ENCODE data around the gene PRRX2.

PRRX2 gene

GRCh38 chr9:129637673-129638439 lies 27.6 kb upstream of the PRRX2 start:
- Histone ChIP-seq H2BK120ac (ENCODE audit: low read depth, low read length) (no peak overlapping the region), H3K4me2 (ENCODE audit: low read length) (no peak overlapping the region), H3K27ac (ENCODE audit: low read depth, low read length) (no peak overlapping the region), H3K79me2 (ENCODE audit: control insufficient read depth, insufficient read depth, low read length) (peaks cover 23% of the 10 kb centered on the region), H3K4me3 (ENCODE audit: low read length) (no peak overlapping the region), H3K27me3 (ENCODE audit: insufficient read depth, low read length, poor library complexity) (no peaks in the 10 kb centered on the region), H3K79me1 (ENCODE audit: low read length) (peaks cover 23% of the 10 kb centered on the region), H4K8ac (ENCODE audit: low read depth, low read length) (no peak overlapping the region), H2BK5ac (ENCODE audit: low read length) (no peak overlapping the region), H3K23ac (ENCODE audit: low read length) (no peak overlapping the region), H3K9ac (ENCODE audit: low read length) (no peak overlapping the region), H2AK5ac (ENCODE audit: low read length) (no peak overlapping the region), H3K18ac (ENCODE audit: low read length) (no peak overlapping the region), H3K4ac (ENCODE audit: low read depth, low read length) (no peak overlapping the region), H3K56ac (ENCODE audit: low read length) (no peak overlapping the region), H4K5ac (ENCODE audit: low read length) (no peak overlapping the region), H3K36me3 (ENCODE audit: control insufficient read depth, insufficient read depth, low read length) (peaks cover 17% of the 10 kb centered on the region), H3K4me1 (ENCODE audit: control insufficient read depth, low read depth, low read length) (peaks cover 3% of the 10 kb centered on the region), H2BK15ac (replicated peaks; ENCODE audit: low read depth) (no peak overlapping the region)
- WGBS (ENCODE audit: extremely low coverage, insufficient coverage, low lambda C conversion rate), result no CpG with 5 or more reads among the region's 29 CpGs
- no peak for DNase-seq

- Histone ChIP-seq H3K79me1 (ENCODE audit: low read length) (peaks cover 15% of the 10 kb centered on the region), H4K8ac (ENCODE audit: low read depth, low read length) (no peak overlapping the region), H4K5ac (ENCODE audit: low read length) (no peak overlapping the region), H2BK5ac (ENCODE audit: low read length) (no peak overlapping the region), H3K18ac (ENCODE audit: low read length) (no peak overlapping the region), H3K27me3 (ENCODE audit: insufficient read depth, low read length, poor library complexity) (no peaks in the 10 kb centered on the region), H3K56ac (ENCODE audit: low read length) (no peak overlapping the region), H3K27ac (ENCODE audit: low read depth, low read length) (no peak overlapping the region), H2BK120ac (ENCODE audit: low read depth, low read length) (no peak overlapping the region), H3K4me3 (ENCODE audit: low read length) (no peak overlapping the region), H3K23ac (ENCODE audit: low read length) (no peak overlapping the region), H3K79me2 (ENCODE audit: control insufficient read depth, insufficient read depth, low read length) (peaks cover 13% of the 10 kb centered on the region), H3K36me3 (ENCODE audit: control insufficient read depth, insufficient read depth, low read length) (peaks cover 13% of the 10 kb centered on the region), H2AK5ac (ENCODE audit: low read length) (no peak overlapping the region), H3K4me2 (ENCODE audit: low read length) (no peak overlapping the region), H3K4me1 (ENCODE audit: control insufficient read depth, low read depth, low read length) (peaks cover 3% of the 10 kb centered on the region), H3K4ac (ENCODE audit: low read depth, low read length) (no peak overlapping the region), H3K9ac (ENCODE audit: low read length) (no peak overlapping the region), H2BK15ac (replicated peaks; ENCODE audit: low read depth) (no peak overlapping the region)
- no CpG with 5 or more reads among the region's 17 CpGs for WGBS (ENCODE audit: extremely low coverage, insufficient coverage, low lambda C conversion rate)
- no peak for DNase-seq
These were observed 26.3 kb upstream of the PRRX2 start for GRCh38 chr9:129639034-129639630.

GRCh38 chr9:129639756-129640085 lies 25.7 kb upstream of the PRRX2 start:
- Histone ChIP-seq H3K4ac (ENCODE audit: low read depth, low read length) (no peak overlapping the region), H3K56ac (ENCODE audit: low read length) (no peak overlapping the region), H3K27me3 (ENCODE audit: insufficient read depth, low read length, poor library complexity) (no peaks in the 10 kb centered on the region), H3K36me3 (ENCODE audit: control insufficient read depth, insufficient read depth, low read length) (peaks cover 12% of the 10 kb centered on the region), H2BK120ac (ENCODE audit: low read depth, low read length) (no peak overlapping the region), H3K79me2 (ENCODE audit: control insufficient read depth, insufficient read depth, low read length) (peaks cover 13% of the 10 kb centered on the region), H2BK5ac (ENCODE audit: low read length) (no peak overlapping the region), H3K4me1 (ENCODE audit: control insufficient read depth, low read depth, low read length) (peaks cover 3% of the 10 kb centered on the region), H3K4me2 (ENCODE audit: low read length) (no peak overlapping the region), H3K27ac (ENCODE audit: low read depth, low read length) (no peak overlapping the region), H3K79me1 (ENCODE audit: low read length) (peaks cover 15% of the 10 kb centered on the region), H2BK15ac (replicated peaks; ENCODE audit: low read depth) (no peak overlapping the region), H4K8ac (ENCODE audit: low read depth, low read length) (no peak overlapping the region), H3K18ac (ENCODE audit: low read length) (no peak overlapping the region), H3K23ac (ENCODE audit: low read length) (no peak overlapping the region), H4K5ac (ENCODE audit: low read length) (no peak overlapping the region), H3K9ac (ENCODE audit: low read length) (no peak overlapping the region), H3K4me3 (ENCODE audit: low read length) (no peak overlapping the region), H2AK5ac (ENCODE audit: low read length) (no peak overlapping the region)
- DNase-seq, result no peak
- no CpG with 5 or more reads among the region's 12 CpGs for WGBS (ENCODE audit: extremely low coverage, insufficient coverage, low lambda C conversion rate)

- H3K27me3 ChIP-seq (ENCODE audit: insufficient read depth, low read length, poor library complexity), result no peaks in the 10 kb centered on the region
- peaks cover 3% of the 10 kb centered on the region for H3K4me1 ChIP-seq (ENCODE audit: control insufficient read depth, low read depth, low read length)
- H3K27ac ChIP-seq (ENCODE audit: low read depth, low read length), result no peak overlapping the region
- H3K4ac ChIP-seq (ENCODE audit: low read depth, low read length), result no peak overlapping the region
- H2BK120ac ChIP-seq (ENCODE audit: low read depth, low read length), result no peak overlapping the region
- peaks cover 9% of the 10 kb centered on the region for H3K36me3 ChIP-seq (ENCODE audit: control insufficient read depth, insufficient read depth, low read length)
- H3K79me2 ChIP-seq (ENCODE audit: control insufficient read depth, insufficient read depth, low read length), result peaks cover 13% of the 10 kb centered on the region
- H3K56ac ChIP-seq (ENCODE audit: low read length), result no peak overlapping the region
- no CpG with 5 or more reads among the region's 25 CpGs for WGBS (ENCODE audit: extremely low coverage, insufficient coverage, low lambda C conversion rate)
- no peak overlapping the region for H3K18ac ChIP-seq (ENCODE audit: low read length)
- DNase-seq, result no peak
- no peak overlapping the region for H2AK5ac ChIP-seq (ENCODE audit: low read length)
- no peak overlapping the region for H3K4me3 ChIP-seq (ENCODE audit: low read length)
- no peak overlapping the region for H3K4me2 ChIP-seq (ENCODE audit: low read length)
- no peak overlapping the region for H2BK15ac ChIP-seq (replicated peaks; ENCODE audit: low read depth)
- no peak overlapping the region for H4K5ac ChIP-seq (ENCODE audit: low read length)
- H2BK5ac ChIP-seq (ENCODE audit: low read length), result no peak overlapping the region
- H3K79me1 ChIP-seq (ENCODE audit: low read length), result peaks cover 13% of the 10 kb centered on the region
- H3K9ac ChIP-seq (ENCODE audit: low read length), result peak overlapping the region; percentile 89
- no peak overlapping the region for H3K23ac ChIP-seq (ENCODE audit: low read length)
- H4K8ac ChIP-seq (ENCODE audit: low read depth, low read length), result no peak overlapping the region
These were observed 25.2 kb upstream of the PRRX2 start for GRCh38 chr9:129640086-129640870.

- H4K8ac ChIP-seq (ENCODE audit: low read depth, low read length), result no peak overlapping the region
- H2BK120ac ChIP-seq (ENCODE audit: low read depth, low read length), result no peak overlapping the region
- H2BK5ac ChIP-seq (ENCODE audit: low read length), result no peak overlapping the region
- no peak overlapping the region for H3K18ac ChIP-seq (ENCODE audit: low read length)
- H3K27me3 ChIP-seq (ENCODE audit: insufficient read depth, low read length, poor library complexity), result no peaks in the 10 kb centered on the region
- H3K79me1 ChIP-seq (ENCODE audit: low read length), result peaks cover 13% of the 10 kb centered on the region
- peak overlapping the region; percentile 92 for H3K56ac ChIP-seq (ENCODE audit: low read length)
- no peak overlapping the region for H3K23ac ChIP-seq (ENCODE audit: low read length)
- H3K4ac ChIP-seq (ENCODE audit: low read depth, low read length), result no peak overlapping the region
- H4K5ac ChIP-seq (ENCODE audit: low read length), result no peak overlapping the region
- no CpG with 5 or more reads among the region's 44 CpGs for WGBS (ENCODE audit: extremely low coverage, insufficient coverage, low lambda C conversion rate)
- H2BK15ac ChIP-seq (replicated peaks; ENCODE audit: low read depth), result no peak overlapping the region
- peaks cover 3% of the 10 kb centered on the region for H3K4me1 ChIP-seq (ENCODE audit: control insufficient read depth, low read depth, low read length)
- no peak overlapping the region for H3K27ac ChIP-seq (ENCODE audit: low read depth, low read length)
- H3K36me3 ChIP-seq (ENCODE audit: control insufficient read depth, insufficient read depth, low read length), result peaks cover 6% of the 10 kb centered on the region
- H2AK5ac ChIP-seq (ENCODE audit: low read length), result no peak overlapping the region
- peaks cover 13% of the 10 kb centered on the region for H3K79me2 ChIP-seq (ENCODE audit: control insufficient read depth, insufficient read depth, low read length)
- H3K4me2 ChIP-seq (ENCODE audit: low read length), result peak overlapping the region; percentile 88
- DNase-seq, result no peak
- peak overlapping the region; percentile 93 for H3K4me3 ChIP-seq (ENCODE audit: low read length)
- peak overlapping the region; percentile 89 for H3K9ac ChIP-seq (ENCODE audit: low read length)
These were observed 24.3 kb upstream of the PRRX2 start for GRCh38 chr9:129640871-129641749.

All from mesendoderm (in vitro differentiated cells).